HG03432 (cell line): Measurements from ENCODE around the gene MIXL1.

Source experiments
- ATAC-seq: cut with Tn5 transposase; IDR thresholded peaks from one replicate; pipeline ENCODE4 v1.9.1; 2021; ENCODE audit warnings: mild to moderate bottlenecking, moderate library complexity; ENCODE audit not compliant: unreplicated experiment

Gene MIXL1

GRCh38 chr1:226276077-226276682, 52.7 kb downstream of the MIXL1 start:
- ATAC-seq, result no peak
